SK-N-SH (cell line): Measurements from ENCODE around the gene PLEKHF1. TPM values are rescaled to one million over a fixed set of nuclear protein-coding genes. Genes with fewer than 3 reads are reported as not detected.

Source experiments
- CTCF ChIA-PET: fragments of 300-600, 350-600 bp; formaldehyde crosslinking; extraction: SDS; loops from one replicate; lab custom pipeline; 2021; lab: Yijun Ruan, JAX
- POLR2A ChIA-PET: fragments of 350-600 bp; sonication (Branson Sonifier 250); formaldehyde crosslinking; extraction: SDS; loops from one replicate; lab custom pipeline; 2020; ENCODE audit warnings: antibody characterized with exemption, inconsistent platforms; lab: Yijun Ruan, JAX
- DNase-seq: peaks from one replicate; pipeline ENCODE4 v3.0.0; 2012
- H2AFZ ChIP-seq: fragments of 200-600 bp; sonication (generic); 2 replicates; pipeline ENCODE4 v1.8.1; 2016; ENCODE audit warnings: antibody characterized with exemption, mild to moderate bottlenecking, low read depth
- H3F3A ChIP-seq: fragments of 200-600 bp; sonication (generic); replicated peaks from 2 replicates; pipeline ENCODE3; 2016; ENCODE audit warnings: antibody characterized with exemption, mild to moderate bottlenecking; ENCODE audit not compliant: insufficient read depth
- H3K27ac ChIP-seq, 2 experiments: fragments of 200-500 bp in 1 of 2; fragments of 200-600 bp in 1 of 2; sonication (Bioruptor generic) in 1 of 2; sonication (generic), shearing (Covaris generic) in 1 of 2; 2 replicates each; pipeline versions ENCODE4 v1.5.1 to v1.6.1; 2014 to 2016; ENCODE audit warnings: low read depth in 2 of 2, inconsistent platforms in 1 of 2, low read length in 1 of 2, mild to moderate bottlenecking in 1 of 2, mixed read lengths in 1 of 2
- H3K27me3 ChIP-seq: fragments of 200-600 bp; sonication (generic), shearing (Covaris generic); 2 replicates; pipeline ENCODE4 v1.6.1; 2016; ENCODE audit warnings: mixed run types; ENCODE audit not compliant: insufficient read depth
- H3K36me3 ChIP-seq, 2 experiments: fragments of 200-500 bp in 1 of 2; fragments of 200-600 bp in 1 of 2; sonication (Bioruptor generic) in 1 of 2; sonication (generic) in 1 of 2; replicated peaks in 1 of 2; 2 replicates each; pipeline versions ENCODE3 to v1.5.1; 2014 to 2016; ENCODE audit warnings: low read length in 1 of 2, mild to moderate bottlenecking in 1 of 2; ENCODE audit not compliant: insufficient read depth in 2 of 2, control insufficient read depth in 1 of 2
- H3K4me1 ChIP-seq, 2 experiments: fragments of 200-500 bp in 1 of 2; fragments of 200-600 bp in 1 of 2; sonication (Bioruptor generic) in 1 of 2; sonication (generic), shearing (Covaris generic) in 1 of 2; 2 replicates each; pipeline versions ENCODE4 v1.5.1 to v1.6.1; 2014 to 2016; ENCODE audit warnings: low read depth in 1 of 2, low read length in 1 of 2, mixed run types in 1 of 2; ENCODE audit not compliant: insufficient read depth in 2 of 2, control insufficient read depth in 1 of 2
- H3K4me2 ChIP-seq: fragments of 200-600 bp; sonication (generic), shearing (Covaris generic); 2 replicates; pipeline ENCODE4 v1.6.1; 2017; ENCODE audit warnings: mixed run types
- H3K4me3 ChIP-seq, 2 experiments: fragments of 200-500 bp in 1 of 2; fragments of 200-600 bp in 1 of 2; sonication (Bioruptor generic) in 1 of 2; sonication (generic), shearing (Covaris generic) in 1 of 2; 2 replicates each; pipeline versions ENCODE4 v1.5.1 to v1.8.1; 2014 to 2016; ENCODE audit warnings: low read depth in 2 of 2, inconsistent platforms in 1 of 2, low read length in 1 of 2, mild to moderate bottlenecking in 1 of 2, mixed read lengths in 1 of 2, moderate library complexity in 1 of 2
- H3K79me2 ChIP-seq: fragments of 200-600 bp; sonication (generic); 2 replicates; pipeline ENCODE4 v1.8.1; 2017; ENCODE audit warnings: mild to moderate bottlenecking; ENCODE audit not compliant: insufficient read depth
- H3K9ac ChIP-seq: fragments of 200-600 bp; sonication (generic); 2 replicates; pipeline ENCODE4 v1.6.1; 2017; ENCODE audit warnings: mixed run types
- H3K9me2 ChIP-seq: fragments of 200-600 bp; sonication (generic); 2 replicates; pipeline ENCODE4 v1.6.1; 2017; ENCODE audit warnings: mixed run types
- H3K9me3 ChIP-seq: fragments of 200-600 bp; sonication (generic); 2 replicates; pipeline ENCODE4 v1.6.1; 2017; ENCODE audit warnings: mixed run types, mild to moderate bottlenecking, moderate library complexity
- H4K20me1 ChIP-seq: fragments of 200-600 bp; sonication (generic); 2 replicates; pipeline ENCODE4 v1.6.1; 2017; ENCODE audit warnings: mild to moderate bottlenecking, mixed run types; ENCODE audit not compliant: insufficient read depth
- CHD2 ChIP-seq: fragments of 150-350 bp; IDR thresholded peaks from 2 replicates; pipeline ENCODE4 v1.6.1; 2018; ENCODE audit warnings: low read length; ENCODE audit not compliant: partially characterized antibody
- CTCF ChIP-seq: fragments of 200-600 bp; sonication (generic); IDR thresholded peaks from 2 replicates; pipeline ENCODE4 v1.6.1; 2017; ENCODE audit warnings: antibody characterized with exemption, mild to moderate bottlenecking, moderate library complexity
- ELF1 ChIP-seq: IDR thresholded peaks from 2 replicates; pipeline ENCODE4 v1.4.0; 2012
- FOSL2 ChIP-seq: IDR thresholded peaks from 2 replicates; pipeline ENCODE4 v1.4.0; 2012; ENCODE audit warnings: low read depth, mild to moderate bottlenecking, moderate library complexity, borderline replicate concordance
- FOXJ3 ChIP-seq: sonication (generic); formaldehyde crosslinking; IDR thresholded peaks from 2 replicates; pipeline ENCODE4 v1.5.1; 2020; ENCODE audit warnings: mild to moderate bottlenecking, missing genetic modification reagents
- MEF2A ChIP-seq: IDR thresholded peaks from 2 replicates; pipeline ENCODE4 v1.4.0; 2012; ENCODE audit warnings: low read depth, borderline replicate concordance
- PBX3 ChIP-seq: IDR thresholded peaks from 2 replicates; pipeline ENCODE4; 2012
- POLR2AphosphoS5 ChIP-seq: IDR thresholded peaks from 2 replicates; pipeline ENCODE4 v1.6.1; 2012; ENCODE audit warnings: low read depth, low read length
- RAD21 ChIP-seq: IDR thresholded peaks from 2 replicates; pipeline ENCODE4 v1.6.1; 2012; ENCODE audit warnings: mild to moderate bottlenecking, low read length
- RCOR1 ChIP-seq: fragments of 150-350 bp; IDR thresholded peaks from 2 replicates; pipeline ENCODE4 v1.6.1; 2017; ENCODE audit warnings: antibody characterized with exemption, low read length
- RXRA ChIP-seq: IDR thresholded peaks from 2 replicates; pipeline ENCODE4 v1.4.0; 2012; ENCODE audit warnings: low read depth, mild to moderate bottlenecking, borderline replicate concordance
- SMC3 ChIP-seq: IDR thresholded peaks from 2 replicates; pipeline ENCODE4 v1.6.1; 2012; ENCODE audit warnings: low read depth, low read length, improper control_type of control experiment
- TAF1 ChIP-seq: IDR thresholded peaks from 2 replicates; pipeline ENCODE4 v1.6.1; 2012; ENCODE audit warnings: low read depth, mild to moderate bottlenecking, low read length, moderate library complexity, borderline replicate concordance
- USF2 ChIP-seq: fragments of 150-350 bp; IDR thresholded peaks from 2 replicates; pipeline ENCODE4 v1.6.1; 2017; ENCODE audit warnings: antibody characterized with exemption, low read length, low read depth, borderline replicate concordance
- YY1 ChIP-seq: IDR thresholded peaks from 2 replicates; pipeline ENCODE4 v1.4.0; 2012; ENCODE audit warnings: low read depth, mild to moderate bottlenecking
- WGBS: methylation state at CpG from one replicate; pipeline ENCODE4 v1.1.6; 2017; ENCODE audit warnings: low lambda C conversion rate; 5-methylcytosine and 5-hydroxymethylcytosine counted together
- polyA plus RNA-seq, 3 experiments: library from polyadenylated mRNA; depleted of rRNA; stranded (reverse); fragments of >200 nt; gene quantifications; 2 replicates each; pipeline ENCODE4 v1.2.3, GENCODE V29; 2012

The PLEKHF1 gene
- polyA plus RNA-seq, 1 of the 3 experiments (the other 2 are of a cell fraction), result 3.9 TPM

GRCh38 chr19:29682236-29682895, 17.1 kb downstream of the PLEKHF1 start:
- H3K4me1 ChIP-seq, result peaks cover 3 to 8% of the 10 kb centered on the region in 2 experiments; a peak in 2 of 4 replicates
- H3K9me2 ChIP-seq, result no peaks in the 10 kb centered on the region
- H3K27ac ChIP-seq, result no peak overlapping the region
- no peak overlapping the region for H3K4me2 ChIP-seq
- ChIA-PET CTCF (interaction anchor here (1.0 to 2.5 kb wide), 2 partner anchors 34 to 72 kb away, joined by 7 to 9 read pairs; no protein-coding TSS in a partner anchor), POLR2A (no interaction called here)
- no peaks in the 10 kb centered on the region for H3K36me3 ChIP-seq
- no peak overlapping the region for H3K9ac ChIP-seq
- H3K79me2 ChIP-seq, result no peaks in the 10 kb centered on the region
- no peaks in the 10 kb centered on the region for H3K9me3 ChIP-seq
- H4K20me1 ChIP-seq, result no peaks in the 10 kb centered on the region
- H3K4me3 ChIP-seq, result no peak overlapping the region
- no peaks in the 10 kb centered on the region for H3F3A ChIP-seq
- H3K27me3 ChIP-seq, result no peaks in the 10 kb centered on the region
- DNase-seq, result no peak
- no peak for TF ChIP-seq SMC3
- TF ChIP-seq FOXJ3 (CRISPR knock-in tag), result no peak
- no peak for TF ChIP-seq CHD2
- no peak for TF ChIP-seq POLR2AphosphoS5
- TF ChIP-seq RAD21, result no peak
- no peak for TF ChIP-seq PBX3
- TF ChIP-seq USF2, result no peak
- TF ChIP-seq MEF2A, result no peak
- no peak for TF ChIP-seq YY1
- TF ChIP-seq RCOR1, result no peak
- TF ChIP-seq TAF1, result no peak
- no peak for TF ChIP-seq FOSL2
- no peak for TF ChIP-seq CTCF
- no peak overlapping the region for H2AFZ ChIP-seq
- 70% methylated on average over 14 of the region's 16 CpGs for WGBS

GRCh38 chr19:29683009-29683408, 17.7 kb downstream of the PLEKHF1 start:
- H3K9ac ChIP-seq, result no peak overlapping the region
- 72% methylated on average over 8 of the region's 10 CpGs for whole genome bisulfite sequencing
- CTCF ChIA-PET, result interaction anchor here (2.5 kb wide), 1 partner anchor 73 kb away, joined by 9 read pairs; no protein-coding TSS in a partner anchor
- H3F3A ChIP-seq, result no peaks in the 10 kb centered on the region
- no peak overlapping the region for H3K27ac ChIP-seq
- no peak overlapping the region for H3K4me3 ChIP-seq
- H3K27me3 ChIP-seq, result no peaks in the 10 kb centered on the region
- no peak overlapping the region for H2AFZ ChIP-seq
- TF ChIP-seq ELF1, result no peak
- no peak for TF ChIP-seq RXRA
- POLR2A ChIA-PET, result no interaction called here
- peaks cover 8 to 9% of the 10 kb centered on the region in 2 experiments; a peak in 2 of 4 replicates for H3K4me1 ChIP-seq
- H3K9me3 ChIP-seq, result no peaks in the 10 kb centered on the region
- no peaks in the 10 kb centered on the region for H4K20me1 ChIP-seq
- no peak overlapping the region for H3K4me2 ChIP-seq
- no peaks in the 10 kb centered on the region for H3K36me3 ChIP-seq
- H3K79me2 ChIP-seq, result no peaks in the 10 kb centered on the region
- H3K9me2 ChIP-seq, result no peaks in the 10 kb centered on the region
- no peak for DNase-seq
